HG03460 (cell line): ENCODE results near the gene CCT6B.
"Not testable (repeated sequence)": the region's sequence is repeated elsewhere in the genome, so short reads cannot be mapped to it uniquely, and the experiment has no call there.

Experiments
- ATAC-seq: cut with Tn5 transposase; IDR thresholded peaks from one replicate; pipeline ENCODE4 v1.9.1; 2021; ENCODE audit not compliant: unreplicated experiment

Gene CCT6B

GRCh38 chr17:34980353-34980680 is 19.1 kb upstream of the CCT6B start, which contains the start of gene LIG3:
Gene LIG3, plus strand, starts transcription at chr17:34980512. Its CDS starts 2,494 bp downstream, at chr17:34983006.
- peak; percentile 79 for ATAC-seq

GRCh38 chr17:34979650-34980352 is 18.5 kb upstream of the CCT6B start:
- no peak for ATAC-seq

- ATAC-seq, result no peak
Observed at GRCh38 chr17:34979153-34979552, 17.9 kb upstream of the CCT6B start.

- no peak for ATAC-seq
Observed at GRCh38 chr17:34974794-34975785, 13.8 kb upstream of the CCT6B start.

GRCh38 chr17:34974179-34974578 is 12.9 kb upstream of the CCT6B start:
- no peak for ATAC-seq

GRCh38 chr17:34958438-34958837 is 2.8 kb downstream of the CCT6B start:
- no peak for ATAC-seq

GRCh38 chr17:34950780-34951179 is 10.5 kb downstream of the CCT6B start:
- ATAC-seq, result not testable (repeated sequence)

- ATAC-seq, result no peak
Observed at GRCh38 chr17:34930283-34930682, 31.0 kb downstream of the CCT6B start.

- ATAC-seq, result no peak
Observed at GRCh38 chr17:34926661-34927060, 34.6 kb downstream of the CCT6B start.

- ATAC-seq, result no peak
Observed at GRCh38 chr17:34920676-34921075, 40.6 kb downstream of the CCT6B start.

- ATAC-seq, result no peak
Observed at GRCh38 chr17:34917381-34917780, 43.9 kb downstream of the CCT6B start.

GRCh38 chr17:34916120-34916519 is 45.1 kb downstream of the CCT6B start:
- ATAC-seq, result no peak

- no peak for ATAC-seq
Observed at GRCh38 chr17:34913001-34913400, 48.3 kb downstream of the CCT6B start.

GRCh38 chr17:34909040-34909439 is 52.2 kb downstream of the CCT6B start:
- ATAC-seq, result no peak

- ATAC-seq, result no peak
Observed at GRCh38 chr17:34902831-34903547, 58.3 kb downstream of the CCT6B start.

- no peak for ATAC-seq
Observed at GRCh38 chr17:34899643-34900291, 61.5 kb downstream of the CCT6B start.

GRCh38 chr17:34895383-34895782 is 65.9 kb downstream of the CCT6B start:
- ATAC-seq, result no peak

GRCh38 chr17:34894964-34895363 is 66.3 kb downstream of the CCT6B start:
- no peak for ATAC-seq

- no peak for ATAC-seq
Observed at GRCh38 chr17:34892461-34893249, 68.6 kb downstream of the CCT6B start.

GRCh38 chr17:34886831-34887230 is 74.4 kb downstream of the CCT6B start:
- no peak for ATAC-seq
